ENCODE data around the gene CACNA1A.
"Not testable (repeated sequence)": the region's sequence is repeated elsewhere in the genome, so short reads cannot be mapped to it uniquely, and the experiment has no call there.

CACNA1A gene

DNA sequence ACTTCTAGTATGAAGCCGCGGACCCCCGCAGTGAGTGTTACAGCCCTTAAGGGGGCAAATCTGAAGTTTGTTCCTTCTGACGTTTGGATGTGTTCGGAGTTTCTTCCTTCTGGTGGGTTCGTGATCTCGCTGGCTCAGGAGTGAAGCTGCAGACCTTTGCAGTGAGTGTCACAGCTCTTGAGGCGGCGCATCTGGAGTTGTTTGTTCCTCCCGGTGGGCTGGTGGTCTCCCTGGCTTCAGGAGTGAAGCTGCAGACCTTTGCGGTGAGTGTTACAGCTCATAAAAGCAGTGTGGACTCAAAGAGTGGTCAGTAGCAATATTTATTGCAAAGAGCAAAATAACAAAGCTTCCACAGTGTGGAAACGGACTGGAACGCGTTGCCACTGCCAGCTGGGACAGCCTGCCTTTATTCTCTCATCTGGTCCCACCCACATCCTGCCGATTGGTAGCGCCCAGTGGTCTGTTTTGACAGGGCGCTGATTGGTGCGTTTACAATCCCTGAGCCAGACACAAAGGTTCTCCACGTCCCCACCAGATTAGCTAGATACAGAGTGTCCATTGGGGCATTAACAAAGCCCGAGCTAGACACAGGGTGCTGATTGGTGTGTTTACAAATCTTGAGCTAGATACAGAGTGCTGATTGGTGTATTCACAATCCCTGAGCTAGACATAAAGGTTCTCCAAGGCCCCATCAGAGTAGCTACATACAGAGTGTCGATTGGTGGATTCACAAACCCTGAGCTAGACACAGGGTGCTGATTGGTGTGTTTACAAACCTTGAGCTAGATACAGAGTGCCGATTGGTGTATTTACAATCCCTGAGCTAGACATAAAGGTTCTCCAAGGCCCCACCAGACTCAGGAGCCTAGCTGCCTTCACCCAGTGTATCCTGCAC lies 320.3 kb downstream of the CACNA1A start:
- not testable (repeated sequence) for DNase-seq

DNA sequence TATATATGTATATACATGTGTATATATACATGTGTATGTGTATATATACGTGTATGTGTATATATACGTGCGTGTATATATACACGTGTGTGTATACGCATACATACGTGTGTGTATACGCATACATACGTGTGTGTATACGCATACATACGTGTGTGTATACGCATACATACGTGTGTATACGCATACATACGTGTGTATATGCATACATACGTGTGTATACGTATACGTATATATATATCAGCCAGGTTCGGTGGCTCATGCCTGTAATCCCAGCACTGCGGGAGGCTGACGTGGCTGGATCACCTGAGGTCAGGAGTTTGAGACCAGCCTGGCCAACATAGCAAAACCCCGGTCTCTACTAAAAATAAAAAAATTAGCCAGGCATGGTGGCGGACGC lies 321.4 kb downstream of the CACNA1A start:
- DNase-seq, result not testable (repeated sequence)

- DNase-seq, result peak; percentile 92
Observed at GRCh38 chr19:13181747-13182388, 324.4 kb downstream of the CACNA1A start.

DNA sequence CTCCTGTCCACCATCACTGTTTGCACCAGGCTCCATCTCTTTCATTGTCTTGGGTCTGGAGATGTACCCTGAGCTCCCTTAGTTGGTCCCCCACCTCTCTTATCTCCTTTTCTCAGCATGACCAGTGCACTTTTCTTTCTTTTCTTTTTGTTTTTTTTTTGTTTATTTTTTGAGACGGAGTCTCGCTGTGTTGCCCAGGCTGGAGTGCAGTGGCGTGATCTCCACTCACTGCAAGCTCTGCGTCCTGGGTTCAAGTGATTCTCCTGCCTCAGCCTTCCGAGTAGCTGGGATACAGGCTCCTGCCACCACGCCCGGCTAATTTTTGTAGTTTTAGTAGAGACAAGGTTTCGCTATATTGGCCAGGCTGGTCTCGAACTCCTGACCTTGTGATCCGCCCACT lies 328.0 kb downstream of the CACNA1A start:
- not testable (repeated sequence) for DNase-seq

- not testable (repeated sequence) for DNase-seq
Observed at GRCh38 chr19:13177584-13177983, 328.7 kb downstream of the CACNA1A start.

DNA sequence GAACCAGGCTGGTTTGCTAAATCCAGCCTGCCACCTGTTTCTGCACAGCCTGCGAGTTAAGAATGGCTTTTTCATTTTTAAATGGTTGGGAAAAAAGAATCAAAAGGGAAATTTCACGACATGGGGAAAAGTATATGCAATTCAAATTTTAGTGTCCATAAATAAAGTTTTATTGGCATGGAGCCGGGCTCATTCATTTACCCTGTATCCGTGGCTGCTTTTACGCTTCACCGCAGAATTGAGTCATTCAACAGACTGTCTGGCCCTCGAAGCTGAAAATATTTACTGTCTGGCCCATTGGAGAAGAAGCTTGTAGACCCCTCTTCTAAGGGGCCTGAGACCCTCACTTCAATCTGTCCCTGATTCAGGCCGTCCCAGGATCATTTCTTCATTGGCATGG lies 329.9 kb downstream of the CACNA1A start:
- DNase-seq, result no peak

- no peak for DNase-seq
Observed at GRCh38 chr19:13173139-13173737, 333.0 kb downstream of the CACNA1A start.

DNA sequence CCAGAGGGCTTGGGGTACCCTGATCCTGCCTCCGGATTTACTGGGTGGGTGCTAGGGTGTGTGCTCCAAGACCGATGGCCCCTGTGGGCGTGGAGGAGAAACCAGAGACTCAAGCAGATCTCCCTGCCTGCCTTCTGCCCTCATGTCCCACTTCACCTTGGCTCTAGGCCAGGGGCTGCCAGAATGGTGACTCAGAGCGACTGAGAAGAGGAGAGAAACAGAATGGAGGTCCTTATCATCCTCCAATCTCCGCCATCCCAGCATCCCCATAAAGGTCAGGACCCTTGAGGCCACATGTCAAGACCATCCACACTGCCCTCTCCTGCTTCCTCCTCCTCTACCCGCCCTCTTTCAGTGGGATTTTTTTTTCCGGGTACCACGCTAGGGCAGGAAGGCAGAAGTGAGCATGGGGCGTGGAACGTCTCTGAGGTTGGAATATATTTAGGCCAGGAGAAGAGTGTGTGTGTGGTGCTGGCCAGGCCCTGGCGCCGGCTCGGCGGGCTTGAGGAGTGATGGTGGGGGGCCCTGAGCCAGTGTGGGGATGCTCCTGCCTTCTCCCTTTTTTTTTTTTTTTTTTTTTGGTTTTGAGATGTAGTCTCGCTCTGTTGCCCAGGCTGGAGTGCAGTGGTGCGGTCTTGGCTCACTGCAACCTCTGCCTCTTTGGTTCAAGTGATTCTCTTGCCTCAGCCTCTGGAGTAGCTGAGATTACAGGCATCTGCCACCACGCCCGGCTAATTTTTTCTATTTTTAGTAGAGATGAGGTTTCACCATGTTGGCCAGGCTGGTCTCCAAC lies 333.7 kb downstream of the CACNA1A start:
- peak; percentile 77 for DNase-seq

DNA sequence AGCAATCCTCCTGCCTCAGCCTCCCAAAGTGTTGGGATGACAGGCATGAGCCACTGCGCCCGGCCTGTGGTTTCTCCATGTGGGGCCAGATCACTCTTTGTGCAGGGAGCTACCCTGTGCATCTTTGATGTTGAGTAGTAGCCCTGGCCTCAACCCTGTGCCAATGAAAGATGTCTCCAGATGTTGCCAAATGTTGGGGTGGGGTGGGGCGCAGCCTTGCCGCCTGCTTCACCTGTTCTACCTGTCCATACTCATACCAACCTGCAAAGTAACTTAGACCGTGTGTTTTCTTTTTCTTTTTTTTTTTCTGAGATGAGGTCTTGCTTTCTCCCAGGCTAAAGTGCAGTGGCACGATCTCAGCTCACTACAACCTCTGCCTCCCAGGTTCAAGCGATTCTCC lies 335.1 kb downstream of the CACNA1A start:
- no peak for DNase-seq

DNA sequence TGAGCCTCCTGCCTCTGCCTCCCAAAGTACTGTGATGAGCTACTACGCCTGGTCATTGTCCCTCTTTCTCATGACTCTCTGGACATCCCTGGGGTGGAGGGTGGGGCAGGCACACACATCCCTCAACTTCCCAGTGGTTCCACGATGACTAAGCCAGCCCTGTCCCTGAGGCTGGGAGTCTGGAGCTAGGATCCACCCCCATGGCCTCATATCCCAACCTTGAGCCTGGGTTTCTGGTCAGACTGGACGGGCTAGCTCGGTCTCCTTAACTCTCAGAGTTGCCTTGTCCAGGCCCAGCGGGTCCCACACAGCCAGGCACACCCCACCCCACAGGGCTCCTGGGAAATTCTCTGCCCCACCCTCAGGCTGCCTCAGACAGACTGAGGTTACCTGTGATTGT lies 336.5 kb downstream of the CACNA1A start:
- DNase-seq, result no peak

DNA sequence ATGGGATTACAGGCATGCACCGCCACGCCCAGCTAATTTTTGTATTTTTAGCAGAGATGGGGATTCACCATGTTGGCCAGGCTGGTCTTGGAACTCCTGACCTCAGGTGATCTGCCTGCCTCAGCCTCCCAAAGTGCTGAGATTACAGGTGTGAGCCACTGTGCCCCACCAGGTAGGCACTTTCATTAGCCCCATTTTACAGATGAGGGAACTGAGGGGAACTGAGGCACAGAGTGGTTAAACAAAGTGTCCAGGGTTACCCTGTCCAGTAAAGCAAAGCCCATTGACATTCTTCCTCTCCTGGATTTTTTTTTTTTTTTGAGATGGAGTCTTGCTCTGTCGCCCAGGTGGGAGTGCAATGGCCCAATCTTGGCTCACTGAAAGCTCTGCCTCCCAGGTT lies 340.1 kb downstream of the CACNA1A start:
- not testable (repeated sequence) for DNase-seq

DNA sequence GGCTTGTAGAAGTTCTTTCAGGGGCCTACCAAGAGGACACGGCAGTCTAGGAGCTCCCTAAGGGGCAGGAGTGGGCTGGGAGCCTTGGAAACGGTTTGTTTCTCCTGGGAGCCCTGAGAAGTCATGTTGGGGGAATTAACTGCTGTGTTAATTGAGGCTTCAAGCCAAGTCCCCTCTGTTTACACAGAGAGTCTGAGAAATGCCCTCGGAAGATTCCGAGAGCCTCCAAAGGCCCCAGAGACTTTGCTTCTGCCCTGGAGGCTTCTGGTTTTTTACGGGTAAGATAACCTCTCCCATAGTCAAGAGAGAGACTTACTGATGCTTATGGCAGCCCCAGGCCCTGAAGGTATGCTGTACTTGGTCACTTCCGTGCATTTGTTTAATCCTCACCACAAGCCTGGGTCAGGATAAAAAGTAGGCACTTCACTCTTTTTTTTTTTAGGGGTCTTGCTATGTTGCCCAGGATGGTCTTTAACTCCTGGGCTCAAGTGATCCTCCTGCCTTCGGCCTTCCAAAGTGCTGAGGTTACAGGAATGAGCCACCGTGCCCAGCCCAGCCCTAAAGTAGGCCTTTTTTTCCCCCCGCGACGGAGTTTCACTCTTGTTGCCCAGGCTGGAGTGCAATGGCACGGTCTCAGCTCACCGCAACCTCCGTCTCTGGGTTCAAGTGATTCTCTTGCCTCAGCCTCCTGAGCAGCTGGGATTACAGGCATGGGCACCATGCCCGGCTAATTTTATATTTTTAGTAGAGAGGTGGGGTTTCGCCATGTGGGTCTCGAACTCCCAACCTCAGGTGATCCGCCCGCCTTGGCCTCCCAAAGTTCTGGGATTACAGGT lies 340.9 kb downstream of the CACNA1A start:
- no peak for DNase-seq

DNA sequence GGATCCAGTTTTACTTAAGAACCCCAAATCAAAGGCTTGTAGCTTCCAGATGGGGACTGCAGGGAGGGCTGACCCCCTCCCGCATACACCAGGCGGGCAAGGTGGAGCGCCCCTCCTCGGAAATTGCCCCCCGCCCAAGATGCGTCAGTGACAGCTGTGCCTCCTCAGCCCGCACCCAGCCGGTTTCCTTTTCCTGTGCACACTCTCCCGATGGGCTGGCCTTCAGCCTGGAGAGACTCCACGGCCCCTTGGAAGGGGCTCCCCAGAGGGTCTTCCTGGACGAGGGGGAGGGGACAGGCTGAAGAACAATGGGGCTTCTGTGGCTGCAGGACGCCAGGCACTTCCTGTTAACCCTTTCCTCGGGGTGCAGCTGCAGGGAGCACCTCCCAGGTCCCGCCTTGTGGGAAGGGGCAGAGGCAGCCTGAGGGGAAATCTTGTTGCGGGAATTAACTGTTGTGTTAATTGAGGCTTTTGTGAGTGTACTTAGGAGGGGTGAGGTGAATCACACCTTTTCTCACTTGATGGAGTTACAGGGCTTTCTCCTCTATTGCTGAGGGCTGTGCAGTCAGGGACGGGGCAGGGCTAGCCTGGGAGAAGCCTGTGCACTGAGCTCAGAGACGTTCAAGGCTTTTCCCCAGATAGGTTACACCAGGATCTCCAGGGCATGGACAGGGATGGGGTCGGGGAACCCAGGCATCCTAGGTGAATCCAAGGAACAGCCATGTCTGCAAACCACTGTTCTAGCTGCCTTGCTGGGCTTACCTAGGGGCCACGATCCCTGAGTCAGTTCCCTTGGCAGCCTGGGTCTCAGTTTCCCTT lies 341.7 kb downstream of the CACNA1A start:
- DNase-seq, result peak; percentile 53

- DNase-seq, result peak; percentile 37
Observed at GRCh38 chr19:13163609-13164342, 342.5 kb downstream of the CACNA1A start.

DNA sequence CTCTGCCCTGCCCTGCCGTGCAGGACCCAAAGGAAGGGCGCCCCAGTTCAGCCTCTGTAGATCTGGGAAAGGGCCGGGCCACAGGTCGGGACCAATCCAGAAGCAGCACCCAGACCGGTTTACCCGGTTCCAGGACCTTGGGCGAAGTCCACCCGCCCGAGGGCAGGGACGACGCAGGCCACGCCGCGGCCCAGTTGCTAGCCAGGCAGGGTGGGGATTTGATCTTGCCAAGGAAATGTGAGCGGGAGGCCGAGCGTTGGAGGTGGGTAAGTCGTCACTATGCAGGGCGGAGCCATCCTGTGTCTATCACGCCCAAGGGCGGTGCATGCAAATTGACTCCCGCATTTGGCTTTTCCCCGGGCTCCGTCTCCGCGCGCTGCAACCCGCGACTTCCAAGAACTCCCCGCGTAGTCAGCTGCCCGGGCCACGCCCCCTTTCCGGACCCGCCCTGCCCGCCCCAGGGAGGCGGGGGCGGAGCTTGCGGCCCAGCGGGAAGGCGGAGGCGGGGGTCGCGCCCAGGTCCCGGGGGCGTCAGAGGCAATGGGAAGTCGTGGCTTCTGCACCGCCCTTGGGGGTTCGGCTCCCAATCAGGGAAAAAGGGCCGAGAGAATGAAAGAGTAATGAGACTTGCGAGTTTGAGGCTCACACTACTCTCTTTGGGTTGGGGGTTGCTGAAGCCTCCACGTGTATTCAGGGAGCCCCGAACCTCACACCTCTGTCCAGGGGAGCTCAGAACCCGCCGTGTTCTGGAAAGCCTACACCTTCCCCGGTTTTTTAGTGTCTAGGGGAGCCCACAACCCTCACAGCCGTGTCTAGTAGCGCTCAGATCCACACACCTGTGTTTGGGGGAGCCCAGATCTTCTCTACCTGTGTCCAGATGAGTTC lies 343.3 kb downstream of the CACNA1A start:
- peak; percentile 98 for DNase-seq

DNA sequence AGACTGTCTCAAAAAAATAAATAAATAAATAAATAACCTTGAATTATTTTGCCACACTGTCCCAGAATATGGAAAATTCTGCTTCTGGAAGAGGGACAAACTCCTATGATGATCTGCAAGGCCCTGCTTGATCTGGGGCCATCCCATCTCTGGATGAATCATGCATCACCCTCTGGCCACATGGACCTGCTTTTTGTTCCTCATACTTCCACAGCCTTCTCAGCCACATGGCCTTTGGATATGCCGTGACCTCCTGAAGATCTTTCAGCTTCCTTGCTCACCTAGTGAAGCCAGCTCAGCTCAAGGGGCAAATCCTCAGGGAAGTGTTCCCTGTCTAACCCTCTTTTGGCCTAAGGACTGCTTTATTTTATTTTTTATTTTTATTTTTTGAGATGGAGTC lies 345.7 kb downstream of the CACNA1A start:
- DNase-seq, result peak; percentile 72

DNA sequence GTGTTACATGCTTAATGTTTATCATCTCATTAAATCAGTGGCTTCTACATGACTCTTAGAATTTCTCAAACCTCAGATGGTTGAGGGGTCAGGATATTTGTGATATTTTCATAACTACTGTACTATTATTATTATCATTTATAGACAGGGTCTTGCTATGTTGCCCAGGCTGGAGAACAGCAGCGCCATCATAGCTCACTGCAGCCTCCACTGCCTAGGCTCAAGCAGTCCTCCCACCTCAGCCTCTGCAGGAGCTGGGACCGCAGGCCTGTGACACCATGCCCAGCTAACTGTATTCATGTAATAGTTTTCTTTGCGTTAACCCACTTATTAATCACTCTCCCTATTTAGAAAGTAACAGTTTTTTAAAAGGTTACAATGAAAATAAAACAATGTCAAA lies 346.6 kb downstream of the CACNA1A start:
- no peak for DNase-seq

Measured in MV-4-11 (cell line).